Measurements from ENCODE around the gene PLA2G6. TPM values are rescaled to one million over a fixed set of nuclear protein-coding genes. Genes with fewer than 3 reads are reported as not detected.

PLA2G6 gene
- total and polyA plus RNA-seq, 2 of the 13 experiments (the other 11 are each of a cell fraction or from before 2014, with no cell fraction given), result 4.8 to 11.5 TPM

DNA sequence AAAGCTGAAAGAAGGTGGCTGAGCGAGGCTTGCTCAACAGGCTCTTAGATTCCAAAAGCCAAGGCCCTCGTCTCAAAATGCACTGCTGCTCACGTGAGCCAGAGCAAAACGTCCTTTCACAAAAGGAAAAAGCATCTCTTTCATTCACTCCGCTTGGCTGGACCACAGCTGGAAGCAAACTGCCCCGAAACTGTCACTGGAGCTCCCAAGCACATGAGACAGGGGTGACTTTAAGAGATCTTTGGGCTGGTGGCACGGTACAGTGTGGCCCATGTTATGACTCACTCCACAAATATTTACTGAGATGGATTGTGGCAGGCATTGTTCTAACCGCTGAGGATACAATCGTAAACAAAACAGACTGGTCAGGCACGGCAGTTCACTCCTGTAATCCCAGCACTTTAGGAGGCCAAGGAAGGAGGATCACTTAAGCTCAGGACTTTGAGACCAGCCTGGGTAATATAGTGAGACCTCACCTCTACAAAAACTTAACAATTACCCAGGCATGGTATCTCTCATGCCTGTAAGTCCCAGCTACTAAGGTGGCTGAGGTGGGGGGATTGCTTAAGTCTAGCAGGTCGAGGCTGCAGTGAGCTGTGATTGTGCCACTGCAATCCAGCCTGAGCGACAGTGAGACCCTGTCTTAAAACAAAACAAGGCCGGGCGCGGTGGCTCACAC lies 3.6 kb downstream of the PLA2G6 start (continued):
- TF ChIP-seq, protein P1, sequence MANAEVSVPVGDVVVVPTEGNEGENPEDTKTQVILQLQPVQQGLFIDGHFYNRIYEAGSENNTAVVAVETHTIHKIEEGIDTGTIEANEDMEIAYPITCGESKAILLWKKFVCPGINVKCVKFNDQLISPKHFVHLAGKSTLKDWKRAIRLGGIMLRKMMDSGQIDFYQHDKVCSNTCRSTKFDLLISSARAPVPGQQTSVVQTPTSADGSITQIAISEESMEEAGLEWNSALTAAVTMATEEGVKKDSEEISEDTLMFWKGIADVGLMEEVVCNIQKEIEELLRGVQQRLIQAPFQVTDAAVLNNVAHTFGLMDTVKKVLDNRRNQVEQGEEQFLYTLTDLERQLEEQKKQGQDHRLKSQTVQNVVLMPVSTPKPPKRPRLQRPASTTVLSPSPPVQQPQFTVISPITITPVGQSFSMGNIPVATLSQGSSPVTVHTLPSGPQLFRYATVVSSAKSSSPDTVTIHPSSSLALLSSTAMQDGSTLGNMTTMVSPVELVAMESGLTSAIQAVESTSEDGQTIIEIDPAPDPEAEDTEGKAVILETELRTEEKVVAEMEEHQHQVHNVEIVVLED (CRISPR knock-in tag; IDR thresholded peaks at IDR 0.05; ENCODE audit: borderline replicate concordance), result peak; percentile 43; the same call in 1 of the 2 replicates
- TF ChIP-seq ZNF10 (CRISPR knock-in tag; IDR thresholded peaks at IDR 0.05; ENCODE audit: borderline replicate concordance, low read depth), result no peak
- TF ChIP-seq, protein P2, sequence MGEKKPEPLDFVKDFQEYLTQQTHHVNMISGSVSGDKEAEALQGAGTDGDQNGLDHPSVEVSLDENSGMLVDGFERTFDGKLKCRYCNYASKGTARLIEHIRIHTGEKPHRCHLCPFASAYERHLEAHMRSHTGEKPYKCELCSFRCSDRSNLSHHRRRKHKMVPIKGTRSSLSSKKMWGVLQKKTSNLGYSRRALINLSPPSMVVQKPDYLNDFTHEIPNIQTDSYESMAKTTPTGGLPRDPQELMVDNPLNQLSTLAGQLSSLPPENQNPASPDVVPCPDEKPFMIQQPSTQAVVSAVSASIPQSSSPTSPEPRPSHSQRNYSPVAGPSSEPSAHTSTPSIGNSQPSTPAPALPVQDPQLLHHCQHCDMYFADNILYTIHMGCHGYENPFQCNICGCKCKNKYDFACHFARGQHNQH (CRISPR knock-in tag; IDR thresholded peaks at IDR 0.05), result peak; percentile 83
- TF ChIP-seq MIER3 (CRISPR knock-in tag; IDR thresholded peaks at IDR 0.05; ENCODE audit: borderline replicate concordance), result peak; percentile 74; the same call in 1 of the 2 replicates
- no peak for TF ChIP-seq ATF7-NPFF (CRISPR knock-in tag; IDR thresholded peaks at IDR 0.05; ENCODE audit: low read depth)
- no peak for TF ChIP-seq TOE1 (CRISPR knock-in tag; IDR thresholded peaks at IDR 0.05)
- TF ChIP-seq PHB2 (IDR thresholded peaks at IDR 0.05; ENCODE audit: partially characterized antibody), result no peak
- peak; percentile 39; the same call in 1 of the 2 replicates for TF ChIP-seq ZNF451 (CRISPR knock-in tag; IDR thresholded peaks at IDR 0.05)
- TF ChIP-seq ZNF616 (CRISPR knock-in tag; IDR thresholded peaks at IDR 0.05; ENCODE audit: low read depth), result 0 out of 2 replicates have a peak, but pooled peaks have one; percentile 22
- peak; percentile 71; the same call in 1 of the 2 replicates for TF ChIP-seq LCORL (IDR thresholded peaks at IDR 0.05)
- TF ChIP-seq LCORL (CRISPR knock-in tag; IDR thresholded peaks at IDR 0.05), result peak; percentile 98
- no peak for TF ChIP-seq SRSF1 (optimal IDR thresholded peaks at IDR 0.05; ENCODE audit: low read depth, low read length)
- no peak for TF ChIP-seq ATM (IDR thresholded peaks at IDR 0.05; ENCODE audit: borderline replicate concordance)
- no peak for TF ChIP-seq KAT2B (IDR thresholded peaks at IDR 0.05; ENCODE audit: borderline replicate concordance, low read depth, low read length)
- TF ChIP-seq KLF12 (CRISPR knock-in tag; IDR thresholded peaks at IDR 0.05; ENCODE audit: borderline replicate concordance), result no peak
- no peak for TF ChIP-seq MAFG (CRISPR knock-in tag; IDR thresholded peaks at IDR 0.05)
- no peak; the same call in 1 of the 2 replicates for TF ChIP-seq ZNF792 (CRISPR knock-in tag; IDR thresholded peaks at IDR 0.05)
- TF ChIP-seq ZNF282 (IDR thresholded peaks at IDR 0.05; ENCODE audit: partially characterized antibody), result no peak
- TF ChIP-seq KDM2A (CRISPR knock-in tag; IDR thresholded peaks at IDR 0.05; ENCODE audit: borderline replicate concordance, low read depth), result peak; percentile 59
- TF ChIP-seq U2AF2 (IDR thresholded peaks at IDR 0.05; ENCODE audit: low read depth, low read length), result no peak
- TF ChIP-seq ZNF264 (CRISPR knock-in tag; IDR thresholded peaks at IDR 0.05), result peak; percentile 31; the same call in 1 of the 2 replicates
- no peak for TF ChIP-seq ZNF263 (CRISPR knock-in tag; IDR thresholded peaks at IDR 0.05)
- TF ChIP-seq, protein P3, sequence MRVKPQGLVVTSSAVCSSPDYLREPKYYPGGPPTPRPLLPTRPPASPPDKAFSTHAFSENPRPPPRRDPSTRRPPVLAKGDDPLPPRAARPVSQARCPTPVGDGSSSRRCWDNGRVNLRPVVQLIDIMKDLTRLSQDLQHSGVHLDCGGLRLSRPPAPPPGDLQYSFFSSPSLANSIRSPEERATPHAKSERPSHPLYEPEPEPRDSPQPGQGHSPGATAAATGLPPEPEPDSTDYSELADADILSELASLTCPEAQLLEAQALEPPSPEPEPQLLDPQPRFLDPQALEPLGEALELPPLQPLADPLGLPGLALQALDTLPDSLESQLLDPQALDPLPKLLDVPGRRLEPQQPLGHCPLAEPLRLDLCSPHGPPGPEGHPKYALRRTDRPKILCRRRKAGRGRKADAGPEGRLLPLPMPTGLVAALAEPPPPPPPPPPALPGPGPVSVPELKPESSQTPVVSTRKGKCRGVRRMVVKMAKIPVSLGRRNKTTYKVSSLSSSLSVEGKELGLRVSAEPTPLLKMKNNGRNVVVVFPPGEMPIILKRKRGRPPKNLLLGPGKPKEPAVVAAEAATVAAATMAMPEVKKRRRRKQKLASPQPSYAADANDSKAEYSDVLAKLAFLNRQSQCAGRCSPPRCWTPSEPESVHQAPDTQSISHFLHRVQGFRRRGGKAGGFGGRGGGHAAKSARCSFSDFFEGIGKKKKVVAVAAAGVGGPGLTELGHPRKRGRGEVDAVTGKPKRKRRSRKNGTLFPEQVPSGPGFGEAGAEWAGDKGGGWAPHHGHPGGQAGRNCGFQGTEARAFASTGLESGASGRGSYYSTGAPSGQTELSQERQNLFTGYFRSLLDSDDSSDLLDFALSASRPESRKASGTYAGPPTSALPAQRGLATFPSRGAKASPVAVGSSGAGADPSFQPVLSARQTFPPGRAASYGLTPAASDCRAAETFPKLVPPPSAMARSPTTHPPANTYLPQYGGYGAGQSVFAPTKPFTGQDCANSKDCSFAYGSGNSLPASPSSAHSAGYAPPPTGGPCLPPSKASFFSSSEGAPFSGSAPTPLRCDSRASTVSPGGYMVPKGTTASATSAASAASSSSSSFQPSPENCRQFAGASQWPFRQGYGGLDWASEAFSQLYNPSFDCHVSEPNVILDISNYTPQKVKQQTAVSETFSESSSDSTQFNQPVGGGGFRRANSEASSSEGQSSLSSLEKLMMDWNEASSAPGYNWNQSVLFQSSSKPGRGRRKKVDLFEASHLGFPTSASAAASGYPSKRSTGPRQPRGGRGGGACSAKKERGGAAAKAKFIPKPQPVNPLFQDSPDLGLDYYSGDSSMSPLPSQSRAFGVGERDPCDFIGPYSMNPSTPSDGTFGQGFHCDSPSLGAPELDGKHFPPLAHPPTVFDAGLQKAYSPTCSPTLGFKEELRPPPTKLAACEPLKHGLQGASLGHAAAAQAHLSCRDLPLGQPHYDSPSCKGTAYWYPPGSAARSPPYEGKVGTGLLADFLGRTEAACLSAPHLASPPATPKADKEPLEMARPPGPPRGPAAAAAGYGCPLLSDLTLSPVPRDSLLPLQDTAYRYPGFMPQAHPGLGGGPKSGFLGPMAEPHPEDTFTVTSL (CRISPR knock-in tag; IDR thresholded peaks at IDR 0.05; ENCODE audit: borderline replicate concordance), result peak; percentile 84; the same call in 1 of the 2 replicates
